Adrenal gland (tissue), 5 donors: ENCODE data around the gene SIRT3.

Experiments used
- CTCF ChIP-seq, 6 experiments: fragments of 450-650 bp in 4 of 6; fragments of 200-600 bp in 2 of 6; sonication (generic) in 1 of 6; IDR thresholded peaks; 1 replicate in 5 of 6; 2 replicates in 1 of 6; pipeline versions ENCODE4 v1.5.1 to v1.8.0; 2016 to 2021; ENCODE audit warnings: antibody characterized with exemption in 6 of 6, mild to moderate bottlenecking in 2 of 6, moderate library complexity in 1 of 6
- POLR2A ChIP-seq, 2 donors: fragments of 450-650 bp; IDR thresholded peaks; one replicate each; pipeline ENCODE4 v1.6.1; 2017; ENCODE audit warnings: antibody characterized with exemption in 2 of 2, mild to moderate bottlenecking in 2 of 2, moderate library complexity in 1 of 2
- donor health status: DM: no; HTN: no; CAD: no.

GRCh38 chr11:216081-216974 lies 19.8 kb downstream of the SIRT3 start:
- no peak for TF ChIP-seq CTCF (IDR thresholded peaks at IDR 0.05)
- no peak for TF ChIP-seq POLR2A (IDR thresholded peaks at IDR 0.05)
